IPS-20b (cell line): ENCODE results near the gene MARCOL.

Source experiments
- H3K27ac ChIP-seq: one replicate; pipeline ENCODE4 v1.5.1; 2013; ENCODE audit warnings: low read length
- H3K27me3 ChIP-seq: 2 replicates; pipeline ENCODE4 v1.6.1; 2013; ENCODE audit warnings: mild to moderate bottlenecking, low read length, inconsistent platforms; ENCODE audit not compliant: insufficient read depth
- H3K36me3 ChIP-seq: 2 replicates; pipeline ENCODE4 v1.6.1; 2013; ENCODE audit warnings: low read depth, mild to moderate bottlenecking, inconsistent platforms, low read length, moderate library complexity; ENCODE audit not compliant: insufficient read depth
- H3K4me1 ChIP-seq: 2 replicates; pipeline ENCODE4 v1.6.1; 2013; ENCODE audit warnings: mild to moderate bottlenecking, control low read depth, inconsistent platforms, low read length, moderate library complexity; ENCODE audit not compliant: insufficient read depth
- H3K4me3 ChIP-seq: 2 replicates; pipeline ENCODE4 v1.5.1; 2013; ENCODE audit warnings: mild to moderate bottlenecking, low read length, inconsistent platforms
- H3K9ac ChIP-seq: 2 replicates; pipeline ENCODE4 v1.6.1; 2013; ENCODE audit warnings: low read depth, mild to moderate bottlenecking, inconsistent platforms, low read length, moderate library complexity
- H3K9me3 ChIP-seq: 2 replicates; pipeline ENCODE4 v1.6.1; 2013; ENCODE audit warnings: mild to moderate bottlenecking, low read depth, low read length, inconsistent platforms; ENCODE audit not compliant: insufficient read depth

Gene MARCOL

GRCh38 chr5:148238418-148238794 lies at the start of gene MARCOL:
MARCOL (plus strand) TSS chr5:148238525; CDS start chr5:148238598, 73 bp downstream.
- Histone ChIP-seq H3K9ac (no peak within 1 kb of the TSS), H3K27me3 (no peaks in the 10 kb centered on the region), H3K4me1 (no peaks in the 10 kb centered on the region), H3K27ac (no peak within 1 kb of the TSS), H3K4me3 (no peak within 1 kb of the TSS), H3K36me3 (no peaks in the 10 kb centered on the region), H3K9me3 (no peaks in the 10 kb centered on the region)

- no peak overlapping the region for H3K9ac ChIP-seq
- no peaks in the 10 kb centered on the region for H3K4me1 ChIP-seq
- H3K27me3 ChIP-seq, result no peaks in the 10 kb centered on the region
- H3K4me3 ChIP-seq, result no peak overlapping the region
- no peaks in the 10 kb centered on the region for H3K9me3 ChIP-seq
- H3K36me3 ChIP-seq, result no peaks in the 10 kb centered on the region
- no peak overlapping the region for H3K27ac ChIP-seq
Observed at GRCh38 chr5:148191010-148191409, 47.3 kb upstream of the MARCOL start.

GRCh38 chr5:148193202-148193601 lies 45.1 kb upstream of the MARCOL start:
- Histone ChIP-seq H3K27ac (no peak overlapping the region), H3K4me1 (no peaks in the 10 kb centered on the region), H3K9ac (no peak overlapping the region), H3K27me3 (no peaks in the 10 kb centered on the region), H3K9me3 (no peaks in the 10 kb centered on the region), H3K36me3 (no peaks in the 10 kb centered on the region), H3K4me3 (no peak overlapping the region)

- no peaks in the 10 kb centered on the region for H3K9me3 ChIP-seq
- H3K27me3 ChIP-seq, result no peaks in the 10 kb centered on the region
- H3K27ac ChIP-seq, result no peak overlapping the region
- no peaks in the 10 kb centered on the region for H3K36me3 ChIP-seq
- no peaks in the 10 kb centered on the region for H3K4me1 ChIP-seq
- no peak overlapping the region for H3K9ac ChIP-seq
- no peak overlapping the region for H3K4me3 ChIP-seq
Observed at GRCh38 chr5:148201151-148201550, 37.2 kb upstream of the MARCOL start.

GRCh38 chr5:148202531-148203203 lies 35.7 kb upstream of the MARCOL start, which contains the start of gene SPINK6:
SPINK6 (plus strand) TSS chr5:148203042; CDS start chr5:148203097, 55 bp downstream.
- Histone ChIP-seq H3K9ac (no peak within 1 kb of the TSS), H3K9me3 (no peaks in the 10 kb centered on the region), H3K27ac (no peak within 1 kb of the TSS), H3K4me1 (no peaks in the 10 kb centered on the region), H3K27me3 (no peaks in the 10 kb centered on the region), H3K36me3 (no peaks in the 10 kb centered on the region), H3K4me3 (no peak within 1 kb of the TSS)

GRCh38 chr5:148205044-148205806 lies 33.1 kb upstream of the MARCOL start:
- Histone ChIP-seq H3K27ac (no peak overlapping the region), H3K9ac (no peak overlapping the region), H3K9me3 (no peaks in the 10 kb centered on the region), H3K36me3 (no peaks in the 10 kb centered on the region), H3K27me3 (no peaks in the 10 kb centered on the region), H3K4me1 (no peaks in the 10 kb centered on the region), H3K4me3 (no peak overlapping the region)

- Histone ChIP-seq H3K4me1 (no peaks in the 10 kb centered on the region), H3K36me3 (no peaks in the 10 kb centered on the region), H3K27ac (no peak overlapping the region), H3K4me3 (no peak overlapping the region), H3K27me3 (no peaks in the 10 kb centered on the region), H3K9me3 (no peaks in the 10 kb centered on the region), H3K9ac (no peak overlapping the region)
Observed at GRCh38 chr5:148205865-148206264, 32.5 kb upstream of the MARCOL start.

GRCh38 chr5:148206620-148207019 lies 31.7 kb upstream of the MARCOL start:
- no peaks in the 10 kb centered on the region for H3K4me1 ChIP-seq
- no peak overlapping the region for H3K9ac ChIP-seq
- no peaks in the 10 kb centered on the region for H3K9me3 ChIP-seq
- no peaks in the 10 kb centered on the region for H3K27me3 ChIP-seq
- no peak overlapping the region for H3K27ac ChIP-seq
- H3K4me3 ChIP-seq, result no peak overlapping the region
- no peaks in the 10 kb centered on the region for H3K36me3 ChIP-seq

GRCh38 chr5:148208226-148208625 lies 30.1 kb upstream of the MARCOL start:
- Histone ChIP-seq H3K27ac (no peak overlapping the region), H3K4me3 (no peak overlapping the region), H3K4me1 (no peaks in the 10 kb centered on the region), H3K36me3 (no peaks in the 10 kb centered on the region), H3K9me3 (no peaks in the 10 kb centered on the region), H3K9ac (no peak overlapping the region), H3K27me3 (no peaks in the 10 kb centered on the region)

- no peak overlapping the region for H3K27ac ChIP-seq
Observed at GRCh38 chr5:148209151-148209770, 29.1 kb upstream of the MARCOL start.

GRCh38 chr5:148214665-148215185 lies 23.6 kb upstream of the MARCOL start:
- H3K4me1 ChIP-seq, result no peaks in the 10 kb centered on the region

More at GRCh38 chr5:148209151-148209770, 29.1 kb upstream of the MARCOL start:
- Histone ChIP-seq H3K4me1 (no peaks in the 10 kb centered on the region), H3K27me3 (no peaks in the 10 kb centered on the region), H3K9me3 (no peaks in the 10 kb centered on the region), H3K36me3 (no peaks in the 10 kb centered on the region), H3K4me3 (no peak overlapping the region), H3K9ac (no peak overlapping the region)

More at GRCh38 chr5:148214665-148215185, 23.6 kb upstream of the MARCOL start:
- H3K27ac ChIP-seq, result no peak overlapping the region
- H3K9me3 ChIP-seq, result no peaks in the 10 kb centered on the region
- no peak overlapping the region for H3K9ac ChIP-seq
- no peak overlapping the region for H3K4me3 ChIP-seq
- no peaks in the 10 kb centered on the region for H3K36me3 ChIP-seq
- no peaks in the 10 kb centered on the region for H3K27me3 ChIP-seq
